MM.1S (cell line): Measurements from ENCODE around the gene RAB6B.

Source experiments
- DNase-seq: peaks from one replicate; pipeline ENCODE4 v3.0.0-alpha.2; 2015
- H2AFZ ChIP-seq: fragments of 300-600 bp; sonication (generic); 2 replicates; pipeline ENCODE4 v1.6.0; 2016; ENCODE audit warnings: antibody characterized with exemption, low read length
- H3F3A ChIP-seq: fragments of 300-600 bp; sonication (generic); 2 replicates; pipeline ENCODE4 v1.6.1; 2016; ENCODE audit warnings: mild to moderate bottlenecking, antibody characterized with exemption, low read length, moderate library complexity, mixed read lengths; ENCODE audit not compliant: insufficient read depth
- H3K27ac ChIP-seq: fragments of 300-600 bp; sonication (generic); 2 replicates; pipeline ENCODE4 v1.5.1; 2016; ENCODE audit warnings: mild to moderate bottlenecking, low read length
- H3K27me3 ChIP-seq: fragments of 300-600 bp; sonication (generic); replicated peaks from 2 replicates; pipeline ENCODE4 v1.6.0; 2016; ENCODE audit warnings: low read length; ENCODE audit not compliant: insufficient read depth
- H3K36me3 ChIP-seq: fragments of 300-600 bp; sonication (generic); replicated peaks from 2 replicates; pipeline ENCODE4 v1.6.1; 2016; ENCODE audit warnings: mild to moderate bottlenecking, low read length, mixed read lengths; ENCODE audit not compliant: insufficient read depth
- H3K4me1 ChIP-seq: fragments of 300-600 bp; sonication (generic); 2 replicates; pipeline ENCODE4 v1.6.1; 2016; ENCODE audit warnings: low read length, mixed read lengths
- H3K4me2 ChIP-seq: fragments of 300-600 bp; sonication (generic); 2 replicates; pipeline ENCODE4 v1.6.0; 2016; ENCODE audit warnings: low read depth, low read length
- H3K4me3 ChIP-seq: fragments of 300-600 bp; sonication (generic); 2 replicates; pipeline ENCODE4 v1.5.1; 2016; ENCODE audit warnings: low read length, mixed read lengths
- H3K79me2 ChIP-seq: fragments of 300-600 bp; sonication (generic); 2 replicates; pipeline ENCODE4 v1.6.1; 2016; ENCODE audit warnings: mixed run types, low read length, mixed read lengths
- H3K9ac ChIP-seq: fragments of 300-600 bp; sonication (generic); 2 replicates; pipeline ENCODE4 v1.6.1; 2016; ENCODE audit warnings: low read length, mixed read lengths
- H3K9me2 ChIP-seq: fragments of 300-600 bp; sonication (generic); replicated peaks from 2 replicates; pipeline ENCODE4 v1.6.1; 2016; ENCODE audit warnings: mild to moderate bottlenecking, low read length, mixed read lengths; ENCODE audit not compliant: insufficient read depth
- H3K9me3 ChIP-seq: fragments of 300-600 bp; sonication (generic); replicated peaks from 2 replicates; pipeline ENCODE4 v1.6.1; 2016; ENCODE audit warnings: mild to moderate bottlenecking, low read length, mixed read lengths; ENCODE audit not compliant: insufficient read depth
- H4K20me1 ChIP-seq: fragments of 300-600 bp; sonication (generic); 2 replicates; pipeline ENCODE4 v1.6.1; 2016; ENCODE audit warnings: mild to moderate bottlenecking, low read length, moderate library complexity, mixed read lengths; ENCODE audit not compliant: insufficient read depth
- CTCF ChIP-seq: fragments of 300-600 bp; sonication (generic); IDR thresholded peaks from 2 replicates; pipeline ENCODE4 v1.5.1; 2016; ENCODE audit warnings: antibody characterized with exemption, low read length, mixed read lengths
- EZH2 ChIP-seq: fragments of 300-600 bp; sonication (generic); optimal IDR thresholded peaks from 2 replicates; pipeline ENCODE3; 2017; ENCODE audit warnings: low read depth, mild to moderate bottlenecking, antibody characterized with exemption, low read length, mixed read lengths
- EZH2phosphoT487 ChIP-seq: fragments of 300-600 bp; sonication (generic); IDR thresholded peaks from 2 replicates; pipeline ENCODE4 v1.6.1; 2018; ENCODE audit warnings: antibody characterized with exemption, low read length

Gene RAB6B

DNA sequence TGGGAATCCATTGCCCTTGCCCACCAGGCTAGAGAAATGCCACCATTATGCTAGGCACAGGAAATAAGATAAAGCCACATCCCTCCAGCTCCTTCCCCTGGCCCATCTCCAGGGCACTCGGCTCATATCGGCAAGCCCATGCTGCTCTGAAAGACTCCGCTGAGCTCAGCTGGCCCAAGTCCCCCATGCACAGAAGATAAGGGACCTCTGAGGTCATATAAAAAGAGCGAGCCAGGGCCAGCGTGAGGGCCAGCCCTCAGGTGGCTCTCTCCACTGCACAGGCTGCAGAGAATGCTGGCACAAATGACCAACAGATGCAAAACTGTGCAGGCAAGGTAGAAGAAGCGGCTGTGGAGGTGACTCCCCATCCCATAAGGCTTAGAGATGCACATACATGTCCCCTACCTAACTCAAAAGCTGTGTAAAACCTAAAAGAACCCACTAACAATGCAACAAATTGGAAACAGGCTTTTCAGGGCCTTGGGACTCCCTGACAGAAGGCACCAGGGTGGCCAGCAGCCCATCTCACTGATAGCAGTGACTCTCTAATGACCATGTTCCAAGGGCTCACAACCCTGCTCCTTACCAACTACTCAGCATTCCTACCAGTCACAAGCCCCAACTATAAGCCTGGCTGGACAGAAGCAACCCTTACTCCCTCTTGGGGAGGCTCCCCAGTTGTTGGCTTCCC lies 3.0 kb downstream of the RAB6B start:
- no peak for DNase-seq
- Histone ChIP-seq H3K9ac (no peak overlapping the region), H3K36me3 (no peaks in the 10 kb centered on the region), H3K4me3 (no peak overlapping the region), H3K27me3 (no peaks in the 10 kb centered on the region), H3F3A (no peaks in the 10 kb centered on the region; the same call in 1 of the 2 replicates), H3K4me1 (no peaks in the 10 kb centered on the region), H4K20me1 (no peaks in the 10 kb centered on the region), H3K79me2 (no peaks in the 10 kb centered on the region), H2AFZ (no peak overlapping the region), H3K27ac (no peak overlapping the region), H3K4me2 (no peak overlapping the region), H3K9me2 (no peaks in the 10 kb centered on the region), H3K9me3 (no peaks in the 10 kb centered on the region)
- TF ChIP-seq CTCF: no peak
- no peak for TF ChIP-seq EZH2
- no peak for TF ChIP-seq EZH2phosphoT487

DNA sequence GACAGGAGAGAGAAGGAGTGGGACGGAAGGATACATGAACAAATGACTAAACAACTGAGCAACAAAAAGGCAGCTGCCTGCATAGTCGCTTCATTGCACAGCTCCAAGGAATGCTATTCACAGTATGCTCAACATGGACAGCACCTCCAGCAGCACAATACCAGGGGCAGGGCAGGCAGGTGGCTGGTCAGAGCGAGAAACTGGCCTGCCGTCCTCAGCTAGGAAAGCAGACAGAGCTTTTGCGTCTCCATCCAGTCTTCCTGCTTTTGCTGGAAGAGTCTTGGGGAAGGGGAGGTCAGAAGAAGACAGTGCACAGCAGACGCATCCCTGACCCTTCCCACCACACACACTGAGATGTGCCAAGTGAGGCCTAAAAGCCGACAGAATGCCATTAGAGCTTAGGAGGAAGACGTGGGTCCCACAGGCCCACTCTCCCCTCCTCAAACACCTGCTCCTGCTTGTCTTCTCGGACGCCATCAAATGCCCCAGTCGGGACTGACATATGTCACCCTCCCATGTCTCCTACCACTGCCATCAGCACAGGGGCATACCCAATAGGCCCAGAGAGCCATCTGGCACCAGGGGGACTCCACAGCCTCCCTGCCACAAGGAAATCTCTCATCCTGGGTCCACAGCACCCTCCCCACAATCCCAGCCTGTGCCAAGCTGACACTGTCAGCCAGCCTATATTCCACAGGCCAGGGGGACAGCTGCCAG lies 3.9 kb downstream of the RAB6B start:
- no peaks in the 10 kb centered on the region for H3K9me3 ChIP-seq
- TF ChIP-seq EZH2phosphoT487: no peak
- no peak for TF ChIP-seq CTCF
- TF ChIP-seq EZH2: no peak

GRCh38 chr3:133890972-133891644 lies 4.6 kb downstream of the RAB6B start:
- H2AFZ ChIP-seq: no peak overlapping the region
- no peaks in the 10 kb centered on the region for H3K9me2 ChIP-seq
- H3K9ac ChIP-seq: no peak overlapping the region
- no peak overlapping the region for H3K27ac ChIP-seq
- DNase-seq: no peak
- H3K36me3 ChIP-seq: no peaks in the 10 kb centered on the region
- no peaks in the 10 kb centered on the region for H3K9me3 ChIP-seq
- H3K4me2 ChIP-seq: no peak overlapping the region
- H3K4me3 ChIP-seq: no peak overlapping the region
- H4K20me1 ChIP-seq: no peaks in the 10 kb centered on the region
- TF ChIP-seq CTCF: no peak
- TF ChIP-seq EZH2: no peak
- TF ChIP-seq EZH2phosphoT487: no peak
- no peaks in the 10 kb centered on the region for H3K4me1 ChIP-seq
- H3K79me2 ChIP-seq: no peaks in the 10 kb centered on the region
- no peaks in the 10 kb centered on the region for H3K27me3 ChIP-seq
- no peaks in the 10 kb centered on the region for H3F3A ChIP-seq

More for the DNA sequence above, 3.9 kb downstream of the RAB6B start:
- Histone ChIP-seq H3K27me3 (no peaks in the 10 kb centered on the region), H3K4me2 (no peak overlapping the region), H3K9me2 (no peaks in the 10 kb centered on the region), H3K27ac (no peak overlapping the region), H3K4me3 (no peak overlapping the region), H3K9ac (no peak overlapping the region), H3K36me3 (no peaks in the 10 kb centered on the region), H3K79me2 (no peaks in the 10 kb centered on the region), H3F3A (no peaks in the 10 kb centered on the region; the same call in 1 of the 2 replicates), H4K20me1 (no peaks in the 10 kb centered on the region), H2AFZ (no peak overlapping the region), H3K4me1 (no peaks in the 10 kb centered on the region)
- DNase-seq: no peak
